Vagina (tissue), 2 donors: Measurements from ENCODE around the gene TM7SF3.

ENCODE experiments used
- CTCF ChIP-seq, 3 experiments: fragments of 450-650 bp in 2 of 3; fragments of 200-600 bp in 1 of 3; sonication (generic) in 1 of 3; IDR thresholded peaks; one replicate each; pipeline ENCODE4 v1.5.1; 2017 to 2019; ENCODE audit warnings: antibody characterized with exemption in 3 of 3, mild to moderate bottlenecking in 2 of 3, moderate library complexity in 2 of 3
- POLR2A ChIP-seq, 2 donors: fragments of 450-650 bp; IDR thresholded peaks; one replicate each; pipeline ENCODE4 v1.6.1; 2017; ENCODE audit warnings: antibody characterized with exemption in 2 of 2, mild to moderate bottlenecking in 2 of 2, moderate library complexity in 2 of 2

DNA sequence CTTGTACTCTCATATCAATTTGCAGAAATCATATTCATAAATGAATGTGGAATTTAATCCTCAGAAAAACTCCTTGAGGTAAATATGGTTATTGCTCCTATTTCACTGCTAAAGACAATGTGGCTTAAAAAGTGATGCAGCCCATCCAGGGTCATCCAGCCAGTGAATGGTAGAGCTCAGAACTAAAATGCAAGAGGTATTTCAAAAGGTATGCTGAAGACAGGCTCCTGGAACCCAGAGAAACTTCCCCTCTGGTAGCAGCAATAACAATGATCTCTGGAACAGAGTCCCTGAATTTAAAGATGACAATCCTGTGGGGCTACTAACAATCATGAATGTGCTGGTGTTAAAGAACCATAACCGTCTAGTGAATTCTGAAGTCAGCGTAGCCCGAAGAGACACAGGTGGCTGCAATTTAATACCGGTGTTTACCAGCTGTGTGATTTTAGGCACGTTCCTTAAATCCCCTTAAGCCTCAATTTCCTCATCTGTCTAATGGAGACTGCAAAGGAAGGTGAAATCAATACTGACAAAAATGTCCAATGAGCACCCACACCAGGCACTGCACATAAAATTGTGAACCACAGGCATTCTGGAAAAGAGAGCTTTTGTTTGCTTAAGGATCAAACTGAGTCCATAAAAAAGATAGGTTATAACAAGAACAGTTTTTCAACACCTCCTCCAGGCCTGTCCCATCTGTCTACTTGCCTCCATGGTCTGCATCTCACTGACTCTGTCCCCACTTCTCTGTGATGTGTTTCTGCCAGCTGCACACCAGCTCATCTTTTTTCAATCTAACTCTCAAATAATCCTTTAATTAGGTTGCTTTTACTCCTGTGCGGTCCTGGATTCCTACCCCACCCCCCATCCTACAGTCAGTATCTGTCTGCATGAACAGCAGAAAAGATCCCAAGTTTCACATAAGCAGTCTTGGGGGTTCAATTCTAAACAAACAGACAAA, 10.5 kb downstream of the TM7SF3 start:
- no peak for TF ChIP-seq CTCF (IDR thresholded peaks at IDR 0.05)
- TF ChIP-seq POLR2A (IDR thresholded peaks at IDR 0.05), result no peak
